Right lobe of liver (tissue), 4 donors: ENCODE measurements around the gene CTNNBIP1.
A peak's percentile ranks its signal among the peaks of the same experiment; 100 is the strongest.

Experiments used
- CTCF ChIP-seq, 4 donors: fragments of 200-600 bp in 3 of 4; fragments of 450-650 bp in 1 of 4; IDR thresholded peaks; one replicate each; pipeline versions ENCODE4 v1.5.1 to v1.8.0; 2016 to 2022; ENCODE audit warnings: antibody characterized with exemption in 4 of 4, mild to moderate bottlenecking in 2 of 4
- POLR2A ChIP-seq: fragments of 450-650 bp; IDR thresholded peaks from one replicate; pipeline ENCODE4 v1.6.1; 2017; ENCODE audit warnings: antibody characterized with exemption, mild to moderate bottlenecking
- donor health status: DM: no; HTN: no; CAD: no.
- donor health status: DM: no; HTN: no; CAD: no.
- donor health status: DM: no; HTN: yes; CAD: no.

GRCh38 chr1:9874959-9875635 lies 35.0 kb downstream of the CTNNBIP1 start:
- TF ChIP-seq CTCF (IDR thresholded peaks at IDR 0.05) (peak; percentile 86 to 94 (median 88)), POLR2A (no peak)
